GM21360 (cell line): ENCODE data around the gene KDR.

Experiments used
- ATAC-seq: cut with Tn5 transposase; IDR thresholded peaks from one replicate; pipeline ENCODE4 v1.9.1; 2021; ENCODE audit warnings: mild to moderate bottlenecking, moderate library complexity; ENCODE audit not compliant: unreplicated experiment

The KDR gene

DNA sequence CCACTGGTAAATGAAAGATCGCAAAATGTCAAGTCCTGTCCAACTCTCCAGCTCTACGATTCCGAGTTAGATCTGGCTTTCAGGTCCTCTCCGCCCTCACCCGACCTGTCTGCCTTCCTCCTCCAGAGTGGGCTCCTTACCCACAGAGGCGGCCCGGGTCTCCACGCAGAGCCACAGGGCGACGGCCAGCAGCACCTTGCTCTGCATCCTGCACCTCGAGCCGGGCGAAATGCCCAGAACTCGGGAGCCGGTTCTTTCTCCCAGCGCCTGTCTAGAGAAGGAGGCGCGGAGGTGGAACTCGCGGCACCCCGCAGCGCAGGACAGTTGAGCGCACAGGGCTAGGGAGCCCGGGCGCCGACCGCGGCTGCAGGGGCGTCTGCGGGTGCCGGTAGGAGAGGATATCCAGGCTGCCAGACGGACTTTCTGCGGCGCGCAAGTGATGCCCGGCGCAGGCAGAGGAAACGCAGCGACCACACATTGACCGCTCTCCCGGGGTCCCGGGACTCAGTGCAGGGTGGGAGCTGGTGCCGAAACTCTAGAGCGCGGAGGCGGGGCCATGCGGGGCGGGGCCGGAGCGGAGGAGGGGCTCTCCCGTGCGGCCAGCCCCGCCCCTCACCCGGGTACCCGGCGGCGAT is at the start of gene KDR:
KDR (minus strand) TSS at position 509 of the 635 bp plus-strand sequence; CDS start at position 207, 302 bp downstream.
- no peak for ATAC-seq

DNA sequence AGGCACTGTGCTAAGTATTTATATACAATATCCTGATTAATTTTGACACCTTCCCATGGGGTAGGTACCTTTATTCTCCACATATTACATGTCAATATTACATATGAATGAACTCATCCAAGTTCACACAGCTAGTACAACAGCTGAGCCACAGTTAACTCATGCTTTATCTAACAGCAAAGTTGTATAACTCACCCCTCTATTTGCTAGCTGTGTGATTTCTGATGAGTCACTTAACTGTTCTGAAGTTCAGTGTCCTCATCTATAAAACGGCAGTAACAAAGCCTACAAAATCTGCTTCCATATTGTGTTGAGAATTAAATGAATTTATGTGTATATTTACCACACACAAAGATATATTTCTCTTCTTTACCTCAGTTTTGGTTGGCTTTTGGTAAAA is 48.2 kb upstream of the KDR start:
- ATAC-seq, result no peak

GRCh38 chr4:55172694-55173287 is 47.4 kb upstream of the KDR start:
- ATAC-seq, result no peak

DNA sequence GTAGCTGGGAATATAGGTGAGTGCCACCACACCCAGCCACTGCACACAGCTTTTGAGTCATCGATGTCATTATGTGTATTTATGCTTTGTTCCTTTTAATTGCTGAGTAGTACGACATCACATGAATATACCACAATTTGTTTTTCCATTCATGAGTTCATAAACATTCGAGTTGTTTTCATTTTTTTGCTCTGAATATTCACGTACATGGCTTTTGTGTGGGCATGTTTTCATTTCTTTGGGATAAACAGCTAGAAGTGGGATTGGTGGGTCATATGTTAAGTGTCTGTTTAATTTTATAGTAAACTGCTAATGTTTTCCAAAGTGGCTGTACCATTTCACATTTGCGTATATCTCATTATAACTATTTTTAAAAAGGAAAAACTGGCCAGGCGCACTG is 45.1 kb upstream of the KDR start:
- ATAC-seq, result no peak

- no peak for ATAC-seq
These were observed 44.1 kb upstream of the KDR start for GRCh38 chr4:55169352-55169961.

DNA sequence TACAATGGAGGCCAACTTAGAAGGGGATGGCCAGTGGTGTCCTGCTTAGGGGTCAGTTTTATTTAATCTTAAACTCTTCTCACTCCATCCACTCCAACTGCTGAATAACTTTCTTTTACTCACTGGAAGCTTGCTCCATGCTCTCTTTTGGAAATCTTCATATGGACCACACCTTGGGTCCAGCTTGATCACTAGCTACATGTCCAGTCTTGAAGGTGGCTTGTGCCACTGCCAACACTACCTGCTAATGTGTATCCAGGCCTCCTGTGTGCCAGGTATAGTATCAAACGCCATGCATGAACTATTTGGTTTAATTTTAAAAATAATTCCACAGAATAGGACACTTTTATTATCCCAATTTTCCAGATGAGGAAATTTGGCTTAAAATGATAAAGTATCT is 37.0 kb upstream of the KDR start:
- no peak for ATAC-seq

DNA sequence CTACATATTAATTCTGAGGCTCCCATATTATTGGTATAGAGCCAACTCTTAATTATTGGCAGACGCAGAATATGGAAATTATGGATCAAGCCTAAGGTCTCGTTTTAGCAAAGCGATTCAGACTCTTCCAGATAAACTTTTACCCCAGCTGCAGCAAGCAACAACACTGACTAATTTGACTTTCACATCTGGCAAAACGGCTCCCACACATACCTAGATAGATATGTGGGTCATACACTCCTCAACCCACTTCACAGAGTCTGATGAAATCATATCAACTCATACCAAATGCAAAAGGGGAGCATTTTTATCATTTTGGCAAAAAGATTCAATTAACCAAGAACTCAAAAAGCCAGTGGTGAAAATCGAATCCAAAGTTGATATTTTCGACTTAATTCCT is 36.3 kb upstream of the KDR start:
- no peak for ATAC-seq

- no peak for ATAC-seq
These were observed 34.5 kb upstream of the KDR start for GRCh38 chr4:55159851-55160250.

DNA sequence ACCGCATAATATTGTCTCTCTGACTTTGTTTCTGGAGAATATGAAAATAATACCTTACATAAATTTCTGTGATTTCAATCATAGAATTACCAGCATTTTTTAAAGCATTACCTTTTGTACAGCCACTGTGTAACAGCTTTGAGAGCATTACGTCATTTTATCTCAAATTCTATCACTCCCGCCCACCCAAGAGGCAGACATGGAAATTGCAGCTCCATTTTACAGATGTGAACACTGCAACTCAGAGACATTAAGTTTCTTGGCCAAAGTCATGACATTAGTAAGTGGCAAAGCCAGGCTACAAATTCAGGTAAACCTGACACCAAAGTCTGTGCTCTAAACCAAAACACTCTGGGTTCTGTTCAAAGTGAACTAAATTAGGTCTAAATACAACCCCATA is 33.6 kb upstream of the KDR start:
- ATAC-seq, result no peak

DNA sequence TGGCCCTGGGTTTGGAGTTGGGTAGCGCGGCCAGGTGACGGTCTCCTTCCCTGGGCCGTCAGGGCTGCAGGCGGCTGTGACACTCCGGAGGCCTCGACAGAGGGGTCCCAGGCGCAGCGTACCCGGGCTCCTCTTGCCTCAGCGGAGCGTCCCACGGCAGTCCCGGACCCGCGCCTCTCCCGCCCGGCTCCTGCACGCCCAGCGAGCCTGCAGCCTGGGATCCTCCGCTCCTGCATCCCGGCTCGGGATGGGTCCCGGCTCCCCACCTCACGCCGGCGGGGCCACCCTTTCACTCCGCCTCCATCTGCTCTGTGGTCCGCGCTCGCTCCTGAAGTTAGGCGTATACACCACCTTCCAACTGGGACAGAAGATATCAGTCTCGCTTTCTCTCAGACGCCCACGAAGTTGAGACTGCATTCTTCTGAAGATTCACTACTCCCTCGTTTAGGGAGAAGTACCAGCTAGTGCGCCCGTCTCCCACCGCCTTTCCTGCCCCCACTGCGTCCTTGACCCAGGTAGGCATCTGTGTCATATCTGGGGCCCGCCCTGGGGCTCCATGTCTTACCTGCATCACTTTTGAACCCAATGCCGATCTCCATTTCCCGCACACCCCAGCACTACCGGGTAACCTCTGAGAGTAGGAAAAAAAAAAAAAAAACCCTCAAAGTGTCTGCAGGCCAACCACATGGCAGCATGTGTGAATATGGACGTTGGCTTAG is 32.3 kb upstream of the KDR start:
- ATAC-seq, result no peak

GRCh38 chr4:55154933-55155332 is 29.5 kb upstream of the KDR start:
- no peak for ATAC-seq

- ATAC-seq, result no peak
These were observed 29.0 kb upstream of the KDR start for GRCh38 chr4:55154290-55154880.

GRCh38 chr4:55143858-55144257 is 18.5 kb upstream of the KDR start:
- ATAC-seq, result no peak

GRCh38 chr4:55138367-55138766 is 13.0 kb upstream of the KDR start:
- ATAC-seq, result no peak

- no peak for ATAC-seq
These were observed 11.2 kb upstream of the KDR start for GRCh38 chr4:55136634-55137033.

- no peak for ATAC-seq
These were observed 8.6 kb upstream of the KDR start for GRCh38 chr4:55133951-55134350.

GRCh38 chr4:55132775-55133174 is 7.4 kb upstream of the KDR start:
- no peak for ATAC-seq

DNA sequence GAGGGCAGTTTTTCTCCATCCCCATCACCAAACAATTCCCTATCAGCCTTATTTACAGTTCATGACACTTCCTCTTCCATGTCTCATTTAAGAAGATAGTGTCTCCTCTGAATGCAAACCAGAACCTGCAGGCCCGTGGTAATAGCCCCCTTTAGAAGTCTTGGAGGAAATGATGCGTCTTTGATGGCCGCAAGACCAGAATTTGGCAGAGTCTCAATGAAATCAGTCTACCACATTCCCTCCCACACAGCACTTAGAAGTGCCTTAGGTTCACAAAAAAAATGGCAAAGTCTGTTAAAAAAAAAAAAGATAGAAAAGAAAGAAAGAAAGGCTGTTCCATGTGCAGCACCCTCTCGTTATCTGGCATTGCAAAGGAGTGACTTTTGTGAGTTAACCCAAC is 2.1 kb upstream of the KDR start:
- ATAC-seq, result no peak

- no peak for ATAC-seq
These were observed 1.7 kb upstream of the KDR start for GRCh38 chr4:55127053-55127452.

DNA sequence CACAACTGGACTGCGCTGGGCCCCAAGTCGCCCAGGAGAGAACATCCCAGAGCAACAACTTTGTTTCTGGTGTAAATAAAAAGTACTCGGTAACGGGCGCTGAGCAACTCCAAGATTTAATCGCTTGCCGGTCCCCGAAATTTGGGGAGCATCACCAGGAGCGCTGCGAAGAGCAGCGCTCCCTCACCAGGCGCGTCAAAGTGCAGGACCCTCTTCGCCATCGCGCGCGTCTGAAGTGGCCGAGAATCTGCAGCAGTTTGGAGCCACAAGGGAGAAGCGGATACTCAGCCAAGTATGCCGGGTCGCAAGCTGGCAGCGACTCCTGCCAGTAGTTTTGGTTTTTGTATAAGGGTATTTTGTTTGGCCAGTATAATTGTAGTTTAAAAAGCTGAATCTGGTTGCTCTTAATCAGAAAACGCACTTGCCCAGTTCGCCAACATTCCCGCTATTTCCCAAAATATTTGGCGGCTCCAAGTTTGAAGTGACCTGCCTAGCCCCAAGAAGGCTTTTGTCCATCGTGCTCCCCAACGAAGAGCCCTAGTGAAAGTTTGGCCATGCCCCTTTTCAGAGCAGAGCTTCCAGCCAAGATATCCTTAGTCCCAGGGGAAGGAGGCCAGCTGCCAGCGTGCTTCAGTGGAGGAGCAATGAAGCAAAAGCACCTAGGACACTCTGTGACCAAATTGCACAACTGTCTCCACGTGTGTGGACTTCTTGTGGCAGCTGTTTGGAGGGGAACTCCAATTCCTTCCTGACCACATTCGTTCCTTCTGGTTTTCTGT is 557 bp upstream of the KDR start:
- no peak for ATAC-seq
